DND-41 (cell line): ENCODE results near the gene CD79A.

Experiments used
- ATAC-seq: fragments of 200-7000 bp; cut with Tn5 transposase; 3 replicates; pipeline ENCODE4 v1.9.1; 2021; ENCODE audit warnings: low read depth; ENCODE audit not compliant: insufficient read depth
- DNase-seq: peaks from one replicate; pipeline ENCODE4 v3.0.0-alpha.2; 2020
- H2AFZ ChIP-seq: 2 replicates; pipeline ENCODE4 v1.6.0; 2012; ENCODE audit warnings: low read depth, low read length
- H3K27ac ChIP-seq: 2 replicates; pipeline ENCODE4 v1.5.1; 2012; ENCODE audit warnings: low read length, inconsistent platforms
- H3K27me3 ChIP-seq: fragments of 200-600 bp; sonication (generic); 2 replicates; pipeline ENCODE4 v1.6.0; 2012; ENCODE audit warnings: low read length, mild to moderate bottlenecking, inconsistent platforms; ENCODE audit not compliant: insufficient read depth, poor library complexity
- H3K36me3 ChIP-seq: 2 replicates; pipeline ENCODE4 v1.5.1; 2012; ENCODE audit warnings: low read length, inconsistent platforms; ENCODE audit not compliant: insufficient read depth
- H3K4me1 ChIP-seq: 2 replicates; pipeline ENCODE4 v1.5.1; 2012; ENCODE audit warnings: mild to moderate bottlenecking, low read length; ENCODE audit not compliant: insufficient read depth
- H3K4me2 ChIP-seq: 2 replicates; pipeline ENCODE4 v1.6.0; 2012; ENCODE audit warnings: mild to moderate bottlenecking, moderate library complexity, low read length, inconsistent platforms; ENCODE audit not compliant: insufficient read depth
- H3K4me3 ChIP-seq, 2 experiments: fragments of 200-600 bp in 1 of 2; shearing (Covaris generic) in 1 of 2; 2 replicates each; pipeline ENCODE4 v1.5.1; 2012 to 2016; ENCODE audit warnings: inconsistent platforms in 2 of 2, low read length in 2 of 2, mild to moderate bottlenecking in 2 of 2, low read depth in 1 of 2, moderate library complexity in 1 of 2
- H3K79me2 ChIP-seq: 2 replicates; pipeline ENCODE4 v1.6.0; 2012; ENCODE audit warnings: low read length, inconsistent platforms; ENCODE audit not compliant: insufficient read depth
- H3K9ac ChIP-seq: 2 replicates; pipeline ENCODE4 v1.6.0; 2012; ENCODE audit warnings: low read depth, mild to moderate bottlenecking, inconsistent platforms, low read length, moderate library complexity
- H3K9me3 ChIP-seq: 2 replicates; pipeline ENCODE4 v1.5.1; 2012; ENCODE audit warnings: low read length, moderate library complexity, mild to moderate bottlenecking, inconsistent platforms; ENCODE audit not compliant: insufficient read depth, severe bottlenecking
- H4K20me1 ChIP-seq: 2 replicates; pipeline ENCODE4 v1.6.0; 2012; ENCODE audit warnings: low read length; ENCODE audit not compliant: insufficient read depth
- CTCF ChIP-seq: IDR thresholded peaks from 2 replicates; pipeline ENCODE4 v1.5.1; 2012; ENCODE audit warnings: borderline replicate concordance, low read length, moderate library complexity, mild to moderate bottlenecking; ENCODE audit not compliant: poor library complexity, severe bottlenecking; ENCODE audit errors: extremely low read depth
- EZH2 ChIP-seq: IDR thresholded peaks from 3 replicates; pipeline ENCODE4 v1.6.1; 2012; ENCODE audit warnings: borderline replicate concordance, low read depth, mild to moderate bottlenecking, moderate library complexity, low read length, inconsistent platforms; ENCODE audit not compliant: severe bottlenecking

Gene CD79A

GRCh38 chr19:41847351-41848105, 29.6 kb upstream of the CD79A start:
- no peak overlapping the region for H3K4me2 ChIP-seq
- ATAC-seq (no peak), DNase-seq (no peak)
- H3K4me1 ChIP-seq: no peaks in the 10 kb centered on the region
- no peaks in the 10 kb centered on the region for H3K79me2 ChIP-seq
- no peak overlapping the region for H3K27ac ChIP-seq
- no peak for TF ChIP-seq CTCF
- TF ChIP-seq EZH2: no peak
- no peak overlapping the region for H3K4me3 ChIP-seq
- no peaks in the 10 kb centered on the region for H4K20me1 ChIP-seq
- H3K36me3 ChIP-seq: no peaks in the 10 kb centered on the region
- H3K9ac ChIP-seq: no peak overlapping the region
- peaks cover 25% of the 10 kb centered on the region for H3K27me3 ChIP-seq
- H2AFZ ChIP-seq: no peak overlapping the region
- no peaks in the 10 kb centered on the region for H3K9me3 ChIP-seq

- no peaks in the 10 kb centered on the region for H3K4me1 ChIP-seq
- H3K79me2 ChIP-seq: no peaks in the 10 kb centered on the region
- H4K20me1 ChIP-seq: no peaks in the 10 kb centered on the region
- H3K9me3 ChIP-seq: no peaks in the 10 kb centered on the region
- H3K27ac ChIP-seq: no peak overlapping the region
- H3K36me3 ChIP-seq: no peaks in the 10 kb centered on the region
- ATAC-seq (no peak), DNase-seq (no peak)
- no peak overlapping the region for H3K4me3 ChIP-seq
- TF ChIP-seq EZH2 (no peak), CTCF (no peak)
- H2AFZ ChIP-seq: no peak overlapping the region
- H3K27me3 ChIP-seq: peaks cover 37% of the 10 kb centered on the region
- H3K4me2 ChIP-seq: no peak overlapping the region
- H3K9ac ChIP-seq: no peak overlapping the region
Observed at GRCh38 chr19:41848666-41849065, 28.4 kb upstream of the CD79A start.

GRCh38 chr19:41849067-41849466, 28.0 kb upstream of the CD79A start:
- no peaks in the 10 kb centered on the region for H3K4me1 ChIP-seq
- H3K4me3 ChIP-seq: no peak overlapping the region
- no peaks in the 10 kb centered on the region for H3K9me3 ChIP-seq
- H4K20me1 ChIP-seq: no peaks in the 10 kb centered on the region
- no peak for TF ChIP-seq CTCF
- TF ChIP-seq EZH2: no peak
- no peaks in the 10 kb centered on the region for H3K36me3 ChIP-seq
- H3K27me3 ChIP-seq: peaks cover 41% of the 10 kb centered on the region
- H3K4me2 ChIP-seq: no peak overlapping the region
- H3K79me2 ChIP-seq: no peaks in the 10 kb centered on the region
- H3K27ac ChIP-seq: no peak overlapping the region
- no peak overlapping the region for H3K9ac ChIP-seq
- no peak for ATAC-seq
- no peak overlapping the region for H2AFZ ChIP-seq
- no peak for DNase-seq
